GM19035 (cell line): ENCODE data around the gene CFAP97D1.

Experiments
- ATAC-seq: cut with Tn5 transposase; IDR thresholded peaks from one replicate; pipeline ENCODE4 v1.9.1; 2021; ENCODE audit not compliant: unreplicated experiment

The CFAP97D1 gene

DNA sequence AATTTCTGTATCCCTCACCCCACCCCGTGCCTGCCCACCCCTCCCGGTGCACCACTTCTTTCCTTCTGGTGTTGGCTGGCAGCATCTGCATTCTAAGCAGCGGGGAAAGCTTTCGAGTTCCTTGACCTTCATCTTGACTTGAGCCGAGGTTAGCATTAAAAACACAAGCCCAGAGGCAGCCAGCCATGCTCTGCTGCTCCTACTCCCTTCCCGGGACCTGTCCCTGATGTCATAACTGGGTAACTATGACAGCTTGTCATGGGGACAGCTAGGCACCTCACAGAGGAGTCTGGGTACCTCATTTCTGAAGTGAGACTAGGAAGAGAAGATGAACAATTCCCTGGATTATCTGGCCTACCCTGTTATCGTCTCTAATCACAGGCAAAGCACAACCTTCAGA is at the start of gene CFAP97D1:
CFAP97D1 (plus strand) TSS at position 301 of the 400 bp plus-strand sequence; CDS start at position 329, 28 bp downstream.
- ATAC-seq, result no peak

- no peak for ATAC-seq
Observed at GRCh38 chr17:43732958-43733357, 47.3 kb upstream of the CFAP97D1 start.

GRCh38 chr17:43733956-43734355 is 46.3 kb upstream of the CFAP97D1 start:
- no peak for ATAC-seq

GRCh38 chr17:43734376-43734775 is 45.9 kb upstream of the CFAP97D1 start:
- no peak for ATAC-seq

GRCh38 chr17:43736389-43736788 is 43.8 kb upstream of the CFAP97D1 start:
- ATAC-seq, result no peak

- no peak for ATAC-seq
Observed at GRCh38 chr17:43737722-43738121, 42.5 kb upstream of the CFAP97D1 start.

- no peak for ATAC-seq
Observed at GRCh38 chr17:43740541-43740940, 39.7 kb upstream of the CFAP97D1 start.

DNA sequence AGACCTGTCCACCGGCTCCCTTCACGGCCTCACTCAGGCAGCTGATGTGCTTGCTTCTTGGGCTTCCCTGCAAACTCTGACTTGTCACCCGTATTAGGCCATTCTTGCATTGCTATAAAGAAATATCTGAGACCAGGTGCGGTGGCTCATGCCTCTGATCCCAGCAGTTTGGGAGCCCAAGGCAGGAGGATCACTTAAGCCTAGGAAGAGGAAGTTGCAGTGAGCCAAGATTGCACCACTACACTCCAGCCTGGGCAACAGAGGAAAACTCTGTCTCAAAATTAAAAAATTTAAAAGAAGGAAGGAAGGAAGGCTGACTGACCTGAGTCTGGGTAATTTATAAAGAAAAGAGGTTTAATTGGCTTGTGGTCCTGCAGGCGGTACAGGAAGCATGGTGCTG is 38.6 kb upstream of the CFAP97D1 start:
- ATAC-seq, result no peak

GRCh38 chr17:43745541-43745940 is 34.7 kb upstream of the CFAP97D1 start:
- no peak for ATAC-seq

DNA sequence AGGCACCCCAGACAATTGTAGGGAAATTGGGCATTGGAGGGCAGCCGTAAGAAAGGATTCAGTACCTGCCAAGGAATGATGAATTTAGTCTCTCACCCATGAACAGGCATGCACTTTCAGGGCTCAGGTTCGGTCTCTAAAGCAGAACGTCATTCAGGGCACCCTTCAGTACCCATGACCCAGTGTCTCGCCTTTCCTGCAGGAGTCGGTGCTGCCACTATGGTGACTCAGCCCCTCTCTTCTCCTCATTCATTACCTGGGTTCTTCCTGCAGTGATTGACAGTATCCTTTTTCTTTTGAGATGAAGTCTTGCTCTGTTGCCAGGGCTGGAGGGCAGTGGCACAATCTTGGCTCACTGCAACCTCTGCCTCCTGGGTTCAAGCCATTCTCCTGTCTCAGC is 30.1 kb upstream of the CFAP97D1 start:
- ATAC-seq, result no peak

DNA sequence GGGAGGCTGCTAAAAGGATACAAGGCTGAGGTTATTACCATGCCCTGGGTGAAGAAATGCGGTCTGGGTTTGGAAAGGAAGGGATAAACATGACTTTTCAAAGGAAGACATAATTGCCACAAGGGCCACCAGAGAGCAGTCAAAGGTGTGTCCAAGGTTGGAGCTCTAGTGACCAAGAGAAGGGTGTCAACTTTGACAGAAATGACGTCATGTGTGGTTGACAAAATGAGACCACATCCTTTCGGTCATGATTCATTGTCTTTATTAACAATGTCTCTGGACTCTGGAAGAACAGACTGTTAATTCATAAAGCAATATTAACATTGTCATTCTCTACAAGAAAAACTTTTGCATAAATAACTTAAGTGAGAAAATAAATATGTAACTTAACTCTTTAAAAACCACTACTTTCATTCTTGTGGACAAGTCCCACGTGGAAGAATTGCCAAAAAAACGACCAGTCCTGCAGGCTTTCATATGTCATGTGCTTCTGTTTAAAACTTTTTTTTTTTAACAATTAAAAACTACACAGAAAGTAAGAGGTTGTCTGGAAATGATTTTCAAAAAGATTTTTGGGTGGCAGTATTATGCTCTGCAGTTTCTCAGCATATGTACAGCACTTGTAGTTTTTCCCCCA is 26.6 kb upstream of the CFAP97D1 start:
- no peak for ATAC-seq

DNA sequence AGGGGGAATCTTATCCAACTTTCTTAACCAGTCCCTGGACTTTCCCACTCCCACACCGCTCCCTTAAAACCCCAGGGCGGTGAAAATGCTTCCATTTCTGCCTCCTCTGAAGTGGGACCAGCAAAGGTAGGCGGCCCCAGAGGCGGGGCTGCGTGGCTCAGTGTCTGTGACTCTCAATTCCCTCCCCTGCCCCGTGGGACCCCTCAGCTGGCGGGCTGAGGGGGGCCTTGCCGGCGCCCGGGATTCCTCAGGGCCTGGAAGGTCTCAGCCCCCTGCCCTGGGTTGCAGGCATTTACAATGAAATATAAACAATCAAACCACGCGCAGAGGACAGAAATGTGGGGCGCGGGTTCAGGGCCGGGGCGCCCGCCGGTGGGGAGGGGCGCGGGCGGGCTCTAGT is 25.3 kb upstream of the CFAP97D1 start:
- no peak for ATAC-seq

GRCh38 chr17:43755389-43755875 is 24.8 kb upstream of the CFAP97D1 start:
- ATAC-seq, result no peak

- ATAC-seq, result no peak
Observed at GRCh38 chr17:43756201-43756600, 24.0 kb upstream of the CFAP97D1 start.

GRCh38 chr17:43757171-43757660 is 23.0 kb upstream of the CFAP97D1 start:
- no peak for ATAC-seq

GRCh38 chr17:43758086-43758485 is 22.1 kb upstream of the CFAP97D1 start:
- no peak for ATAC-seq

GRCh38 chr17:43758497-43759174 is 21.6 kb upstream of the CFAP97D1 start, which contains the start of gene SOST:
Gene SOST (minus strand): TSS chr17:43758791. CDS start chr17:43758741, 50 bp downstream.
- ATAC-seq, result no peak

GRCh38 chr17:43759836-43760235 is 20.4 kb upstream of the CFAP97D1 start:
- ATAC-seq, result no peak

GRCh38 chr17:43760254-43760852 is 19.9 kb upstream of the CFAP97D1 start:
- ATAC-seq, result no peak

- no peak for ATAC-seq
Observed at GRCh38 chr17:43766413-43767052, 13.7 kb upstream of the CFAP97D1 start.

DNA sequence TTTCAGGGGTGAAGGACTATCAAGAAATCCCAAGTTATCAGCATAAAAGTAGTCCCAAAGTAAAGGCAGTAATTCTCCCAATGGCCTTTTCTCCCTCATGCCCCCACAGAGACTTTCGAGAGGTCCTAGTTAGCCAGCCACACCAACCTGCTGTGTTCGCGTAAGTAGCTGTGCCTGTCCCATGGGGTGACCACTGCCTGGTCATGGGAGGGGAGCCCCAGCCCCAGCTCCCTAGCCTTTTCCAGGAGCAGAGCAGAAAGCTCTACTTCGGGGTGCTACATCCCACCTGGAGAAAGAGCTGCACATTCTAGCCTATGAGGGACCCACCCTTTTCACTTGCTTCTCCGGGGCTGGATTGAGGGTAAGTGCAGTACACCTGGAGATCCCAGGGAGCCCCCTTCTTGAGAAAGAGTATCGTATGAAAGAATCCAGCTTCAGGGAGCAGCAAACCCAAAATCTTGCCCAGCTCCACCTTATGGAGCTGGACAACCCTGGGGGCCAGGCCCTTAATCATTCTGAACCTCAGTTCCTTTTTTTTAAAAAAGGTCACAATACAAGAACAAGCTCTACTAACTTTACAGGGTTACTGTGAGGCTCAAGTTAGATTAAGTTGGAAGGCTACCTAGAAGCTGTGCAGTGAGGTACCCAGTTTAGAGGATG is 13.1 kb upstream of the CFAP97D1 start:
- no peak for ATAC-seq
